Muscle layer of duodenum (tissue), 2 donors: Measurements from ENCODE around the gene SLC22A14.

Source experiments
- H3K27ac ChIP-seq: one replicate; pipeline ENCODE4 v1.7.0; 2013; ENCODE audit warnings: mild to moderate bottlenecking, low read length
- H3K27me3 ChIP-seq: one replicate; pipeline ENCODE4 v1.7.0; 2013; ENCODE audit warnings: low read depth, mild to moderate bottlenecking, control low read depth, low read length
- H3K36me3 ChIP-seq, 2 donors: one replicate each; pipeline ENCODE4 v1.7.0; 2013; ENCODE audit warnings: low read length in 2 of 2, control low read depth in 1 of 2, mild to moderate bottlenecking in 1 of 2; ENCODE audit not compliant: insufficient read depth in 2 of 2, control insufficient read depth in 1 of 2
- H3K4me1 ChIP-seq, 2 donors: one replicate each; pipeline ENCODE4 v1.7.0; 2013; ENCODE audit warnings: low read length in 2 of 2, mild to moderate bottlenecking in 2 of 2, control low read depth in 1 of 2, moderate library complexity in 1 of 2; ENCODE audit not compliant: insufficient read depth in 2 of 2, control insufficient read depth in 1 of 2
- H3K4me3 ChIP-seq, 2 donors: one replicate each; pipeline ENCODE4 v1.7.0; 2013; ENCODE audit warnings: low read length in 2 of 2, low read depth in 1 of 2, mild to moderate bottlenecking in 1 of 2
- H3K9me3 ChIP-seq, 2 donors: one replicate each; pipeline ENCODE4 v1.7.0; 2013; ENCODE audit warnings: low read length in 2 of 2, control low read depth in 1 of 2, mild to moderate bottlenecking in 1 of 2; ENCODE audit not compliant: control insufficient read depth in 1 of 2
- donor health status: healthy.

The SLC22A14 gene

DNA sequence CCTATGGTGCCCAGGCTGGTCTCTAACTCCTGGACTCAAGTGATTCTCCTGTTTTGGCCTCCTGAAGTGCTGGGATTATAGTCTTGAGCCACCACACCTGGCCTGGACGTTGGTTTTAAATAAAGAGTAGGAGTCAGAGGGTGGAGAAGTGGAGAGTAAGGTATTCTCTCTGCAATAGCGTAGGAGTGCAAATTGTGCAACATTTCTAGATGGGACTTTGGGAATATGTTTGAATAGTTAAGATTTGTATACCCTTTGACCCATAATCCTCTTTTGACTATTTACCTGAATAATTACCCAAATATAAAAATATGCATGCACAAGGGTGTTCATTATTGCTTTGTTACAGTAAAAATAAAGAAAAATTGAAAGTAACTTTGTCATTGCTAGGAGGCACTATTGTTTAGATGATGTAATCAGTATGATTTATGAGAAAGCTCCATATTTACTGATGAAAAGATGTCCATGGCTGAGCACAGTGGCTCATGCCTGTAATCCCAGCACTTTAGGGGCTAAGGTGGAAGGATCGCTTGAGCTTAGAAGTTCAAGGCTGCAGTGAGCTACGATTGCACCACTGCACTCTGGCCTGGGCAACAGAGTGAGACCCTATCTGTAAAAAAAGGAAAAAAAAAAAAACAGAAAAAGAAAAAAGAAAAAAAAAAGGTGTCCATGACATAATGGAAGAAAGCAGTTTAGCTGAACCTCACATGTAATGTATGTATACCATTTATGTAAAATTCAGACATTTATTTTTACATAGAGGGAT, 49.3 kb downstream of the SLC22A14 start:
- H3K9me3 ChIP-seq = peaks cover 0 to 4% of the 10 kb centered on the region in 2 donors
- no peaks in the 10 kb centered on the region for H3K36me3 ChIP-seq
- no peak overlapping the region for H3K27ac ChIP-seq
- no peaks in the 10 kb centered on the region for H3K27me3 ChIP-seq
- H3K4me1 ChIP-seq = no peaks in the 10 kb centered on the region
- no peak overlapping the region for H3K4me3 ChIP-seq

DNA sequence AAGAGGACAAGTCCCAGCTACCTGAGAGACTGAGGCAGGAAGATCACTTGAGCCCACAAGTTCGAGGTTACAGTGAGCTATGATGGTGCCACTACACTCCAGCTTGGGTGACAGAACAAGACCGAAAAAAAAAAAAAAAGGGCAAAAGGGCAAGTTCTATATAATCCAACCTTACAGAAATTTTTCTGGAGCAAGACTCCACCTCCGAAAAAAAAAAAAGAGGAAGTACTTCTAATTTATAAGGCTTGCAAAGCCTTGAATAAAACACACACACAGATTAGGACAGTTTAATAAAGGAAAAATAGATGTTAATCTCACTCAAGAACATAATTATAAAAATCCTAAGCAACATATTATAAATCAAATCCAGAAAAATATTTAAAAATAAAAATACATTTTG, 50.1 kb downstream of the SLC22A14 start:
- Histone ChIP-seq H3K4me1 (no peaks in the 10 kb centered on the region), H3K36me3 (no peaks in the 10 kb centered on the region), H3K27ac (no peak overlapping the region), H3K9me3 (peaks cover 0 to 4% of the 10 kb centered on the region in 2 donors), H3K4me3 (no peak overlapping the region), H3K27me3 (no peaks in the 10 kb centered on the region)

DNA sequence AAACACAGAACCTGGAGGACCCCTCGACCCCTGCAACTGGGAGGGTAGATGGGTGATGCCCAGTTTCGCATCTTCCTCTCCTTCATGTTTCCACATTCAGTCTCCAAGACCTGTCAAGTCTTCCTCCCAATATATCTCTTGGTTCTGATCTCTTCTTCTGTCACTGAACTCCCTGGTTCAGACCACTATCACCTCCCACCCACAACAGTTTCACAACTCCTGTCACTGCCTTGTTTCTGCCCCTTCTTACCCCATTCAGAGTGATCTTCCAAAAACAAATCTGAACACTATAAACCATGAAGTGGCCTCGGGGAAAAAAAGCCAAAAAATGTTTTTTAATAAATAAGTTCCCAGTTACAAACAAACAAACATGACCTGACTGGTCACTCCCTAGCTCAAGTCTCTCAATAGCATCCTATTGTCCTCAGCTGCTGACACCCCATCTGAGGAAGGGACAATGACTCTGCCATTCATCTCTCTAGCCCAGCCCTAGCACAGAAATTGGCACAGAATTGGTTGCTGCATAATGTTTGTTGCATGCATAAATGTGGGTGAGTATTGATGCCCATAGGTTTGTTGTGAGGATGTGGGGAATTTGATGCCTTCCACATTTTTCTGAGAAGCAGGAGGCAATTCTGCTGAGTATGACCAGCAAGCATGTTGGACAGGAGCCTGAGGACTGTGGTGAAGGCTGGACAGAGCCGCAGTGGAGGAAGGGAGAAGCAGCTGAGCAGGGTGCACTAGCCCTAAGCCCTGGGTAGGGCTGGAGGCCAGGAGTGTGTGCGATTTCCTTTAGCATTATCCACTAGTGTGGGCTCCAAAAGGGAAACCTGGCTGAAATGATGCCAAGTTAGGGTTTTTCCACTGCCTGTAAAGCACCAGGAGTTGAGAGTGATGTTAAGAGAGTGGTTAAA, 52.3 kb downstream of the SLC22A14 start:
- Histone ChIP-seq H3K27ac (no peak overlapping the region), H3K4me1 (no peaks in the 10 kb centered on the region), H3K36me3 (no peaks in the 10 kb centered on the region), H3K4me3 (no peak overlapping the region), H3K9me3 (no peaks in the 10 kb centered on the region), H3K27me3 (no peaks in the 10 kb centered on the region)

DNA sequence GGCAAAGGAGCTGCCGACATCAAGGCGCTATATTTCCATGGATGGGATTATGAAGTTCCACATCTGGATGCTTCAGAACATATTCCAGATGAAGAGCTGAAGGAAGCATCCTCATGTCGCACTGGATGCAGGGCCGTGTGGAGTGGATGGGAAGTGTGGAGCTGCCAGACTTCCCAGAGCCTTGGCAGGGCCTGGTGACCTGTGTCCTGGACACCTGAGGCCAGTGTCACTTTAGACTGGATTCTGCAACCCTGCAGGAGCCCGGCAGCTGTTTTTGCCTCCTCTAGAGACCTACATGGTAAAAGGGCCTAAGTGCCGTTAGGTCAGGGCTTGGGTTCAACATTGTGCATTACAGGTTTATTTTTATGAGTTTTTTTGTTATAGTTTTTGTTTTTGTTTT, 53.2 kb downstream of the SLC22A14 start:
- Histone ChIP-seq H3K9me3 (no peaks in the 10 kb centered on the region), H3K4me1 (no peaks in the 10 kb centered on the region), H3K27me3 (no peaks in the 10 kb centered on the region), H3K36me3 (no peaks in the 10 kb centered on the region), H3K4me3 (no peak overlapping the region), H3K27ac (no peak overlapping the region)

DNA sequence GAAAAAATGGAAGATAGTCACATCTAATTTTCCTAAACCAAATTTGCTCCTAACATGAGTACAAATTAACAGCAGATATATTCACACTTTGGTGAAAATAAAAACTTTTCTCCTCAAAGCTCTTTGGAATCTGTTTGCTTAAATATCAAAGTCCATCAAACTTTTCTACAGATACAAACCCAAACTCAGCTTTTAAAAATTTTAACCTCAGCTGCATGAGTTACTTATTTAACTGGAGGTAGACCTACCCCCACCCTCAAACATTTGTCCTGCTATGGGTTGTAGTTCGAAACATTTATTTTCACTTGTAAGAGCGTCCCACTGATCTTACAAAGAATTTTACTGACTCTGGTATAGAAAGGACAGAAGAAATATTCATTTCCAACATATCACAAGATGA, 55.6 kb downstream of the SLC22A14 start:
- Histone ChIP-seq H3K27ac (no peak overlapping the region), H3K9me3 (no peaks in the 10 kb centered on the region), H3K4me3 (no peak overlapping the region), H3K36me3 (no peaks in the 10 kb centered on the region), H3K4me1 (no peaks in the 10 kb centered on the region), H3K27me3 (no peaks in the 10 kb centered on the region)

DNA sequence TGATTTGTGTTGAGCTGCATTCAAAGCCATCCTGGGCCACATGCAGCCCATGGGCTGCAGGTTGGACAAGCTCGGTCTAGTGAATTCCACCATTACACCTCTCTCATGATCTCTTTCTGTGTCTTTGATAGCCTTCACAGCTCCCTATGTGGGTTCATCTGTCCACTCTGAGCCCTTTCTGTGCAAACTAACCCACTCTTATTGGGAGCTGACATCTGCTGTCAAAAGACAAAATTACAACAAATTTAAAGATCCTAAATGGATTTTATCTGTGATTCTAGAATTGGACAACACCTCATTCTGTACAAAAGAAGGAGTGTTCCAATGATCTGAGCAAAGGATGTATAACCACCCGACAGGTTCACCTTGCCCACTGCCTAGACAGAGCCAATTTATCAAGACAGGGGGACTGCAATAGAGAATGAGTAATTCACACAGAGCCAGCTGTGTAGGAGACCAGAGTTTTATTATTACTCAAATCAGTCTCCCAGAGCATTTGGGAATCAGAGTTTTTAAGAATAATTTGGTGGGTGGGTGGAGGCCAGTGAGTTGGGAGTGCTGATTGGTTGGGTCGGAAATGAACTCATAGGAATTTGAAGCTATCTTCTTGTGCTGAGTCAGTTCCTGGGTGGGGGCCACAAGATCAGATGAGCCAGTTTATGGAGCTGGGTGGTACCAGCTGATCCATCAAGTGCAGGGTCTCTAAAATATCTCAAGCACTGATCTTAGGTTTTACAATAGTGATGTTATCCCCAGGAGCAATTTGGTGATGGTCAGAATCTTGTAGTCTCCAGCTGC, 61.9 kb downstream of the SLC22A14 start:
- Histone ChIP-seq H3K27me3 (no peaks in the 10 kb centered on the region), H3K27ac (no peak overlapping the region), H3K4me1 (peaks cover 0 to 3% of the 10 kb centered on the region in 2 donors), H3K4me3 (no peak overlapping the region), H3K9me3 (no peaks in the 10 kb centered on the region), H3K36me3 (no peaks in the 10 kb centered on the region)

DNA sequence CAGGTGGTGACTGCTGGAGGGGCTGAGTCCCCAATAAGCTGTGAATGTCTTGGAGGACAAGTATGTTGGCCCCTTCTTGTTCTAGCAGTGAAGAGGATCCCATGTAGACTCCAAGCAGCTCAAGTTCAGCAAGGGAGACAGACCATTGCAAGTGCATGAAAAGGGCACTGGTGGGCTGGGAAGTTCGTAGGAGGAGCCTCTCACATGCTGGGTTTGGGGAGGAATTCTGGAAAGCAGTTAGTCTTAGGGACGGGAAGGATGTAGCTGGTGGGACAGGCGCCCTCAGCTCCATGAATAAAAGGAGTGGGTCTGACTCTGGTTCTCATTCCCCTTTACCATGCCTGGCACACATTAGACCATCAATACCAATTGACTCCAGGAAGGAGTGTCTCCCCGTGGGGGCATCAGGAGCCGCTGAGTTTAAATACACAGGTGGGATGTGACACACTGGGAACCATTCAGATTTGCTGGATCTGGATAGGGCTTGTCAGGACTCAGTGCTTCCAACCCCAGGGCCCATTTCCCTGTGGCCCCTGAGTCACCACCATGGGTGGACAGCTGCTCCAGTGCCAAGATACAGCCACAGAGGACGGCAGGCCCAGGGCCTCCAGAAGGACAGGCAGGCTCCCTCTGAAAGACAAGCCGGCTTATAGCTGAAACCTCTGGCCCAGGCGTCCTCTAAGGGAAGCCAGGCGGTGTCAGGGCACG, 63.9 kb downstream of the SLC22A14 start:
- H3K27ac ChIP-seq = no peak overlapping the region
- H3K4me1 ChIP-seq = peaks cover 0 to 3% of the 10 kb centered on the region in 2 donors
- H3K4me3 ChIP-seq = peak overlapping the region in 1 of 2 donors; percentile 94
- no peaks in the 10 kb centered on the region for H3K27me3 ChIP-seq
- no peaks in the 10 kb centered on the region for H3K9me3 ChIP-seq
- H3K36me3 ChIP-seq = no peaks in the 10 kb centered on the region

DNA sequence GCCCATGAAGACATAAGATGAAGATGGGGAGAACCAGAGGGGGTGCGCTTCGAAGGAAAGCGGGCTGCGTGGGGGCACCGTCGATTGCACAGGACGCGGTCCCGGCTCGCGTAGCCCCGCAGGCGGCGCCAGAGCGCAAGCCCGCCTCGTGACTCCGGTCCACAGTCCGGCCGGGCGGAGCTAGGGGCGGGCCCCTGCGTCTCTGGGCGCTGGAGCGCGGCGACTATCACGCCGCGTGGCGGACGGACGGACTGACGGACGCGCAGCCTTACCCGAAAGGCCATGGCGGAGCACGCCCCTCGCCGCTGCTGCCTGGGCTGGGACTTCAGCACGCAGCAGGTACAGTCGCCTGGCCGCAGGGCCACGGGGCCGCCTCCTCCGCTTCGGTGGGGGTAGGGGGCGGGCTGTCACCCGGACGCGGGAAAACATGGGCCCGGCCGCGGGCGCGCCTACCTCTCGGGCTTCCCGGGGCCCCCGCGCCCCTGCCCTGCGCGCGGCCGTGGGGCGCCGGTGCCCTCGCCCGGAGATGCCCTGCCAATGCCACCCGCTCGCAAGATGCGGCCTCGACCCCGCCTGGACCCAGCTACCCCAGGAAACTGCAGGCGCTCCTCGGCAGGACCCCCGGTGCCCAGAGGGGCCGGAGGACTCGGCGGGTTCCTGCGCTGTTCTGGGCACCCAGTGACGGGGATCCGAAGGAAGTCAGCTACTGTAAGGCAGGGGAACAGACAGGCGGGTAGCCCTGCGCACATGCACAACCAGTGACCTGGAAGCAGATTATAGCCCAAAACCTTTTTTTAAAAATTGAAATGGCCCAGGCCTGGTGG, 64.7 kb downstream of the SLC22A14 start, which contains the start of gene XYLB:
TSS of gene XYLB (plus strand) at position 199 of the 824 bp plus-strand sequence. CDS start at position 283, 84 bp downstream.
- no peaks in the 10 kb centered on the region for H3K36me3 ChIP-seq
- no peak within 1 kb of the TSS for H3K27ac ChIP-seq
- H3K9me3 ChIP-seq = no peaks in the 10 kb centered on the region
- peak within 1 kb of the TSS; percentile 66 to 94 for H3K4me3 ChIP-seq
- no peaks in the 10 kb centered on the region for H3K27me3 ChIP-seq
- peaks cover 0 to 3% of the 10 kb centered on the region in 2 donors for H3K4me1 ChIP-seq

DNA sequence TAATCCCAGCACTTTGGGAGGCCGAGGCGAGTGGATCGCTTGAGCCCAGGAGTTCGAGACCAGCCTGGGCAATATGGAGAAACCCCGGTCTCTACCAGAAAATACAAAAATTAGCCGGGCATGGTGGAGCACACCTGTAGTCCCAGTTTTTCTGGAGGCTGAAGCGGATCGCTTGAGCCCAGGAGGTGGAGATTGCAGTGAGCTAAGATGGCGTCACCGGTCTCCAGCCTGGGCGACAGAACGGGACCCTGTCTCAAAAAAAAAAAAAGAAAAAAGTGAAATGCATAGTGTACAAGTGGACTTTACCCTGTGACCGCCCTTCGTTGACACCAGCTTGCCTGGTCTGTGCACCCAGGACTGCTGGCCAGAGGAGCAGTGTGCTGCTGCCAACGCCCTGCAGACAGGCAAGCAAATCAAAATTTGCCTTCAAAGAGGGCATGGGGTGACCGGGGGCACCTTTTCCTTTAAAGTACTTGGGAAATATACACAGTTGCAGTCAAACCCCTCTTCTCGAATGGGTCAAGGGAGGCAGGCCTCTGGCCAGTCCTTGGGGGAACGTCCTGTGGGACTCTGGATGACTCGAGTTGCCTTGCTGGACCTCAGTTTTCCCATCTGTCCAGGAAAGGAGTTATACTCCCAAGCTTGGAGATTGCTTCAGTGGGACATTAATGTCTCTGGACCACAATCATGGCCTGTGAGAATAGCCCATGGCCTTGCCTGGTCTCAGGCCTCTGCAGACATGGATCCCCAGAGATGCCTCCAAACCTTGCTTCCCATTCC, 65.5 kb downstream of the SLC22A14 start:
- Histone ChIP-seq H3K36me3 (no peaks in the 10 kb centered on the region), H3K27ac (no peak overlapping the region), H3K4me3 (peak overlapping the region; percentile 66 to 94), H3K27me3 (no peaks in the 10 kb centered on the region), H3K9me3 (no peaks in the 10 kb centered on the region), H3K4me1 (peaks cover 0 to 3% of the 10 kb centered on the region in 2 donors)
